H9 (cell line): Measurements from ENCODE around the gene BRSK1. TPM values are rescaled to one million over a fixed set of nuclear protein-coding genes. Genes with fewer than 3 reads are reported as not detected.

Source experiments
- DNase-seq: peaks from one replicate; pipeline ENCODE4 v3.0.0-alpha.2; 2017
- H2AFZ ChIP-seq: one replicate; pipeline ENCODE4 v1.6.1; 2013; ENCODE audit warnings: mild to moderate bottlenecking, low read length, control low read depth, moderate library complexity
- H2AK5ac ChIP-seq: 2 replicates; pipeline ENCODE4 v1.6.1; 2013; ENCODE audit warnings: low read length, control low read depth, mixed read lengths; ENCODE audit not compliant: insufficient read length
- H2BK120ac ChIP-seq: one replicate; pipeline ENCODE4 v1.6.1; 2013; ENCODE audit warnings: low read depth, mild to moderate bottlenecking, low read length, control low read depth, inconsistent platforms; ENCODE audit not compliant: poor library complexity, severe bottlenecking
- H2BK12ac ChIP-seq: 2 replicates; pipeline ENCODE4 v1.6.1; 2013; ENCODE audit warnings: low read length, control low read depth, mixed read lengths, low read depth; ENCODE audit not compliant: insufficient read length
- H2BK15ac ChIP-seq: 2 replicates; pipeline ENCODE4 v1.6.1; 2013; ENCODE audit warnings: low read depth, low read length, control low read depth
- H2BK20ac ChIP-seq: one replicate; pipeline ENCODE4 v1.6.1; 2013; ENCODE audit warnings: low read depth, mild to moderate bottlenecking, low read length, control low read depth, inconsistent platforms; ENCODE audit not compliant: poor library complexity, severe bottlenecking
- H2BK5ac ChIP-seq: 2 replicates; pipeline ENCODE4 v1.6.1; 2013; ENCODE audit warnings: low read length, control low read depth, mixed read lengths; ENCODE audit not compliant: insufficient read length
- H3K14ac ChIP-seq: 2 replicates; pipeline ENCODE4 v1.6.1; 2013; ENCODE audit warnings: low read length, control low read depth; ENCODE audit not compliant: insufficient read depth
- H3K18ac ChIP-seq: 2 replicates; pipeline ENCODE4 v1.6.1; 2013; ENCODE audit warnings: low read depth, mild to moderate bottlenecking, mixed read lengths, low read length, control low read depth; ENCODE audit not compliant: insufficient read length
- H3K23ac ChIP-seq: 2 replicates; pipeline ENCODE4 v1.6.1; 2013; ENCODE audit warnings: low read length, control low read depth, mixed read lengths, low read depth; ENCODE audit not compliant: insufficient read length
- H3K23me2 ChIP-seq: 2 replicates; pipeline ENCODE4 v1.6.1; 2013; ENCODE audit warnings: low read depth, mild to moderate bottlenecking, mixed read lengths, low read length, control low read depth; ENCODE audit not compliant: insufficient read length, poor library complexity, severe bottlenecking
- H3K27ac ChIP-seq: 2 replicates; pipeline ENCODE4 v1.5.1; 2013; ENCODE audit warnings: low read length, control low read depth, mixed read lengths, low read depth; ENCODE audit not compliant: insufficient read length
- H3K27me3 ChIP-seq: 2 replicates; pipeline ENCODE4 v1.6.1; 2013; ENCODE audit warnings: low read length, control low read depth, inconsistent platforms; ENCODE audit not compliant: insufficient read depth
- H3K4ac ChIP-seq: 2 replicates; pipeline ENCODE4 v1.6.1; 2013; ENCODE audit warnings: low read depth, mild to moderate bottlenecking, control low read depth, inconsistent platforms, low read length, moderate library complexity
- H3K4me1 ChIP-seq: 2 replicates; pipeline ENCODE4 v1.6.1; 2013; ENCODE audit warnings: low read length, control low read depth, inconsistent platforms; ENCODE audit not compliant: insufficient read depth
- H3K4me2 ChIP-seq: 2 replicates; pipeline ENCODE4 v1.6.1; 2013; ENCODE audit warnings: low read length, control low read depth, mixed read lengths; ENCODE audit not compliant: insufficient read length, insufficient read depth
- H3K56ac ChIP-seq: 2 replicates; pipeline ENCODE4 v1.6.1; 2013; ENCODE audit warnings: low read depth, mild to moderate bottlenecking, mixed read lengths, low read length, control low read depth; ENCODE audit not compliant: insufficient read length
- H3K79me1 ChIP-seq: 2 replicates; pipeline ENCODE4 v1.6.1; 2013; ENCODE audit warnings: low read depth, mild to moderate bottlenecking, moderate library complexity, low read length, control low read depth, inconsistent platforms; ENCODE audit not compliant: insufficient read depth, poor library complexity, severe bottlenecking
- H3K79me2 ChIP-seq: 2 replicates; pipeline ENCODE4 v1.6.1; 2013; ENCODE audit warnings: low read length, control low read depth, inconsistent platforms; ENCODE audit not compliant: insufficient read depth
- H3K9ac ChIP-seq: 2 replicates; pipeline ENCODE4 v1.6.1; 2013; ENCODE audit warnings: low read length, control low read depth, mixed read lengths; ENCODE audit not compliant: insufficient read length; ENCODE audit errors: extremely low read depth
- H3K9me3 ChIP-seq: one replicate; pipeline ENCODE4 v1.6.1; 2013; ENCODE audit warnings: low read depth, low read length, inconsistent platforms; ENCODE audit not compliant: control insufficient read depth
- H3T11ph ChIP-seq: one replicate; pipeline ENCODE4 v1.6.1; 2013; ENCODE audit warnings: mild to moderate bottlenecking, low read length, control low read depth, inconsistent platforms
- H4K20me1 ChIP-seq: one replicate; pipeline ENCODE4 v1.6.1; 2013; ENCODE audit not compliant: control insufficient read depth, insufficient read length, insufficient read depth
- H4K5ac ChIP-seq: 2 replicates; pipeline ENCODE4 v1.6.1; 2013; ENCODE audit warnings: low read depth, mild to moderate bottlenecking, mixed read lengths, low read length, control low read depth; ENCODE audit not compliant: insufficient read length
- H4K8ac ChIP-seq: replicated peaks from 2 replicates; pipeline ENCODE4 v1.6.1; 2013; ENCODE audit warnings: low read length, control low read depth, mixed read lengths, low read depth; ENCODE audit not compliant: insufficient read length
- H4K91ac ChIP-seq: 2 replicates; pipeline ENCODE4 v1.6.1; 2013; ENCODE audit warnings: low read depth, mild to moderate bottlenecking, moderate library complexity, mixed read lengths, low read length, control low read depth; ENCODE audit not compliant: insufficient read length
- H3K27ac Mint-ChIP-seq, 3 experiments: 2 replicates in 2 of 3; 3 replicates in 1 of 3; pipeline ENCODE4 v1.8.0; 2020 to 2021; ENCODE audit warnings: mixed read lengths in 3 of 3, mild to moderate bottlenecking in 1 of 3, moderate library complexity in 1 of 3
- H3K27me3 Mint-ChIP-seq: 2 replicates; pipeline ENCODE4 v1.8.0; 2021; ENCODE audit warnings: low read depth, mild to moderate bottlenecking, moderate library complexity, mixed read lengths
- H3K36me3 Mint-ChIP-seq, 3 experiments: 2 replicates in 2 of 3; 3 replicates in 1 of 3; pipeline ENCODE4 v1.8.0; 2020 to 2021; ENCODE audit warnings: low read depth in 3 of 3, mixed read lengths in 3 of 3; ENCODE audit not compliant: insufficient read depth in 1 of 3
- H3K4me1 Mint-ChIP-seq, 2 experiments: 2 replicates each; pipeline ENCODE4 v1.8.0; 2020; ENCODE audit warnings: mixed read lengths in 2 of 2
- H3K4me3 Mint-ChIP-seq, 2 experiments: 2 replicates in 1 of 2; 3 replicates in 1 of 2; pipeline ENCODE4 v1.8.0; 2020 to 2021; ENCODE audit warnings: mild to moderate bottlenecking in 2 of 2, mixed read lengths in 2 of 2, moderate library complexity in 1 of 2
- H3K9me3 Mint-ChIP-seq, 2 experiments: 2 replicates in 1 of 2; 3 replicates in 1 of 2; pipeline ENCODE4 v1.8.0; 2020; ENCODE audit warnings: mild to moderate bottlenecking in 2 of 2, mixed read lengths in 2 of 2, moderate library complexity in 1 of 2
- WGBS: extraction: QIAGEN DNeasy Blood & Tissue Kit; methylation state at CpG from one replicate; pipeline ENCODE4 v1.1.7; 2013; ENCODE audit warnings: missing lambda C conversion rate, low lambda C conversion rate, mixed read lengths; ENCODE audit not compliant: insufficient read length; ENCODE audit errors: extremely low coverage; 5-methylcytosine and 5-hydroxymethylcytosine counted together
- total RNA-seq: library from RNA; stranded (reverse); gene quantifications from 2 replicates; pipeline ENCODE4 v1.2.1, GENCODE V29; 2021
- TF ChIP-seq, protein P1 (sequence below): fragments of 200-600 bp; sonication (generic); conservative IDR thresholded peaks from 3 replicates; pipeline ENCODE4 v1.8.0; 2021; ENCODE audit warnings: antibody characterized with exemption, mild to moderate bottlenecking

Gene BRSK1
- total RNA-seq, 1 experiment from 2014 or later = 43.5 TPM

DNA sequence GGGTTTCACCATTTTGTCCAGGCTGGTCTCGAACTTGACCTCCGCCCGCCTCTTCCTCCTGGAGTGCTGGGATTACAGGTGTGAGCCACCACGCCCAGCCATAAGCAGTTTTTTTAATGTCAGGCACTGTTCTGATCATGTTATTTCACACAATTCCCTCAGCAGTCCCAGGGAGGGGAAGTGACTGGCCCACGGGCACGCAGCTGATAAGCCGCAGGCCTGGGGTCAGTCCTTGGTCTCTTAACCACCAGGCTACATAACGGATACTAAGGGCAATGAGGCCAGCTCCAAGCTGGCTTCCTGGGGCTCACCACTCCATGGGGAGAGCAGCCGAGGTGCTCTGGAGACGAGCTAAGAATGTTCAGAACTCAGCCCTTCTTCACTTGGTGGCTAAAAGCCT lies 13.5 kb downstream of the BRSK1 start:
- H3K4me1 Mint-ChIP-seq = peaks cover 13 to 21% of the 10 kb centered on the region in 2 experiments
- DNase-seq = no peak
- Histone ChIP-seq H3K79me1 (no peaks in the 10 kb centered on the region), H2BK120ac (no peak overlapping the region), H4K91ac (no peak overlapping the region), H3K4ac (no peak overlapping the region), H2BK12ac (no peak overlapping the region), H3K4me2 (no peak overlapping the region), H2AFZ (no peak overlapping the region), H3T11ph (no peak overlapping the region), H4K5ac (no peak overlapping the region), H3K56ac (no peak overlapping the region), H3K23ac (no peak overlapping the region), H2BK20ac (no peak overlapping the region), H4K8ac (no peak overlapping the region), H3K79me2 (no peaks in the 10 kb centered on the region), H2BK5ac (no peak overlapping the region), H3K9me3 (no peaks in the 10 kb centered on the region), H3K18ac (no peak overlapping the region), H4K20me1 (no peaks in the 10 kb centered on the region), H2AK5ac (no peak overlapping the region), H3K4me1 (no peaks in the 10 kb centered on the region; the same call in 1 of the 2 replicates), H2BK15ac (no peak overlapping the region), H3K27me3 (no peaks in the 10 kb centered on the region), H3K23me2 (no peaks in the 10 kb centered on the region), H3K14ac (no peak overlapping the region; the same call in 1 of the 2 replicates), H3K27ac (no peak overlapping the region), H3K9ac (no peak overlapping the region)
- WGBS = no CpG with 5 or more reads among the region's 10 CpGs
- H3K4me3 Mint-ChIP-seq = no peak overlapping the region
- TF ChIP-seq, protein P1, sequence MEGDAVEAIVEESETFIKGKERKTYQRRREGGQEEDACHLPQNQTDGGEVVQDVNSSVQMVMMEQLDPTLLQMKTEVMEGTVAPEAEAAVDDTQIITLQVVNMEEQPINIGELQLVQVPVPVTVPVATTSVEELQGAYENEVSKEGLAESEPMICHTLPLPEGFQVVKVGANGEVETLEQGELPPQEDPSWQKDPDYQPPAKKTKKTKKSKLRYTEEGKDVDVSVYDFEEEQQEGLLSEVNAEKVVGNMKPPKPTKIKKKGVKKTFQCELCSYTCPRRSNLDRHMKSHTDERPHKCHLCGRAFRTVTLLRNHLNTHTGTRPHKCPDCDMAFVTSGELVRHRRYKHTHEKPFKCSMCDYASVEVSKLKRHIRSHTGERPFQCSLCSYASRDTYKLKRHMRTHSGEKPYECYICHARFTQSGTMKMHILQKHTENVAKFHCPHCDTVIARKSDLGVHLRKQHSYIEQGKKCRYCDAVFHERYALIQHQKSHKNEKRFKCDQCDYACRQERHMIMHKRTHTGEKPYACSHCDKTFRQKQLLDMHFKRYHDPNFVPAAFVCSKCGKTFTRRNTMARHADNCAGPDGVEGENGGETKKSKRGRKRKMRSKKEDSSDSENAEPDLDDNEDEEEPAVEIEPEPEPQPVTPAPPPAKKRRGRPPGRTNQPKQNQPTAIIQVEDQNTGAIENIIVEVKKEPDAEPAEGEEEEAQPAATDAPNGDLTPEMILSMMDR = no peak
- H3K36me3 Mint-ChIP-seq = peaks cover 23 to 55% (median 50%) of the 10 kb centered on the region in 3 experiments; a peak in 6 of 7 replicates
- no peaks in the 10 kb centered on the region for H3K9me3 Mint-ChIP-seq
- H3K27me3 Mint-ChIP-seq = no peaks in the 10 kb centered on the region; the same call in 1 of the 2 replicates
- no peak overlapping the region; a peak in 1 of 7 replicates for H3K27ac Mint-ChIP-seq
